Kidney glomerular epithelial cell (primary cell): ENCODE data around the gene FAM32A.
A peak's percentile ranks its signal among the peaks of the same experiment; 100 is the strongest.
"Not testable (repeated sequence)": the region's sequence is repeated elsewhere in the genome, so short reads cannot be mapped to it uniquely, and the experiment has no call there.

ENCODE experiments used
- DNase-seq: peaks from one replicate; lab custom pipeline; 2025; lab: John Stamatoyannopoulos, UW

FAM32A gene

GRCh38 chr19:16164222-16164890 is 20.9 kb upstream of the FAM32A start:
- no peak for DNase-seq

GRCh38 chr19:16166417-16166816 is 18.8 kb upstream of the FAM32A start:
- DNase-seq = no peak

DNA sequence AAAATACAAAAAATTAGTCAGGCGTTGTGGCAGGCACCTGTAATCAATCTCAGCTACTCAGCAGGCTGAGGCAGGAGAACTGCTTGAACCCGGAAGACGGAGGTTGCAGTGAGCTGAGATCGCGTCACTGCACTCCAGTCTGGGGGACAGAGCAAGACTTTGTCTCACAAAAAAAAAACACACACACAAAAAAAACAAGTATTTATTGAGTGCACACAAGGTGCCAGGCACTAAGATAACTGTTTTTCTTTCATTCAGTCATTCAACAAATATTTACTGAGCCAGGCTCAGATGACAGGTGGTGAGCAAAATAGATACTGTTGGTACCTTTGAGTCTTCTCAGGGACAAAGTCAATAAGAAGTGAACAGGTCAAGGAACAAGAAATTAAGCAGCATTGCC is 18.2 kb upstream of the FAM32A start:
- DNase-seq = no peak

GRCh38 chr19:16168465-16169081 is 16.6 kb upstream of the FAM32A start:
- DNase-seq = no peak

DNA sequence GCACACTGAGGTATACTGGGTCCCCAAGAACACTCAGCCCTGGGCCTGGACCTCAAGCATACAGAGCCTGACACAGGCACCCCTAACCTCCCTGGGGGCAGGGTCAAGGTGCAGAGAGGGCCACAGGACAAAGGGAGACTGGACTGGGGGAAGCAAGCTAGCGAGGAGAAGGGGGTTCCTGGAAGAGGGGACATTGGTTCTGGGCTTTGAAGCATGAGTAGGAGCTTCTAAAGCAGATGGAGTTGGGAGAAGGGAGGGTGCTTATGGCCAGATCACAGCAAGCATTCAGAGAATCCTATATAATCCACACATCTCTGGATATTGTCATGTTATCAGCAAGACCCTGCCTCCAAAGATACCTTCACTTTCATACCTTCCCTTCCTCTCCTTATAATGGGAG is 15.1 kb upstream of the FAM32A start:
- no peak for DNase-seq

GRCh38 chr19:16175954-16176353 is 9.3 kb upstream of the FAM32A start:
- no peak for DNase-seq

DNA sequence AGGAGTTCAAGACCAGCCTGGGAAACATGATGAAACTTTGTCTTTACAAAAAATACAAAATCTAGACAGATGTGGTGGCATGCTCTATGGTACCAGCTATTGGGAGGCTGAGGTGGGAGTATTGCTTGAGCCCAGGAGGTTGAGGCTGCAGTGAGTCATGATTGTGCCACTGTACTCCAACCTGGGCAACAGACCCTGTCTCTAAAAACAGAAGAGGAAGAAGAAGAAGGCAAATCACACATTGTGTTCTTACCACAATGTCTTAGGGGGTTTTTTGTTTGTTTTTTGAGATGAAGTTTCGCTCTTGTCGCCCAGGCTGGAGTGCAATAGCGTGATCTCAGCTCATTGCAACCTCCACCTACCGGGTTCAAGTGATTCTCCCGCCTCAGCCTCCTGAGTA is 6.3 kb upstream of the FAM32A start:
- not testable (repeated sequence) for DNase-seq

- DNase-seq = no peak
Observed at GRCh38 chr19:16180611-16181010, 4.6 kb upstream of the FAM32A start.

DNA sequence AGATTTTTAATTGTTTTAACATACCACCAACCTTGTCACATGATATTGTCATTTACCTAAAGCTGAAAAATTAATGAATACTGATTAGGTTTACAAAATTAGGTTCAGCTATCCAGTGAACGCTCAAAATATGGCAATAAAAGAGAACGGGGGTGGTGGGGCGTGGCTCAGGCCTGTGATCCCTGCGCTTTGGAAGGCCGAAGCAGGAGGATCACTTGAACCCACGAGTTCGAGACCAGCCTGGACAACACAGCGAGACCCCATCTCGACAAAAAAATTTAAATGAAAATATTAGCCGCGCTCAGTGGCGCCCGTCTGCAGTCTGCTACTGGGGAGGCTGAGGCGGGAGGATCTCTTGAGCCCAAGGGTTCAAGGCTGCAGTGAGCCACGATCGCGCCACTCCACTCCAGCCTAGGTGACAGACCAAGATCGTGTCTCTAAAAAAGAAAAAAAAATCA is 516 bp upstream of the FAM32A start:
- no peak for DNase-seq

- DNase-seq = no peak
Observed at GRCh38 chr19:16185768-16186123, 536 bp downstream of the FAM32A start.

DNA sequence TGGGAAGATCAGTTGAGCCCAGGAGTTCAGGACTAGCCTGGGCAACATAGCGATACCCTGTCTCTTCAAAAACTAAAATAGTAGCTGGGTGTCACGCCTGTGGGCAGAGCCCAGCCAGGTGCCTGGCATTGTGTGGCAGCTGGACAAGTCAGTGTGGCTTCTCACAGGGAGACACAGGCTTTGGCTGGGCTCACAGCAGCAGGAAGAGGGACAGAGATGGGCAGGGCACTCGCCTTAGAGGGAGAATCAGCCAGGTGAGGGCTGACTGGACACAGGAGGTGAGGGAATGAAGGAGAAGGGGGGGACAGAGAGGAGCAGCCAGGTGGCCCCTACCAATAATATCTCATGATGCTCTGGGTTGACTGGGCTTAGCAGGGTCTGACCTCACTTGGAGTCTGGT is 3.3 kb downstream of the FAM32A start:
- DNase-seq = no peak

GRCh38 chr19:16190198-16190597 is 5.0 kb downstream of the FAM32A start:
- DNase-seq = no peak

- no peak for DNase-seq
Observed at GRCh38 chr19:16190736-16191135, 5.5 kb downstream of the FAM32A start.

GRCh38 chr19:16191216-16191908 is 6.2 kb downstream of the FAM32A start:
- DNase-seq = no peak

DNA sequence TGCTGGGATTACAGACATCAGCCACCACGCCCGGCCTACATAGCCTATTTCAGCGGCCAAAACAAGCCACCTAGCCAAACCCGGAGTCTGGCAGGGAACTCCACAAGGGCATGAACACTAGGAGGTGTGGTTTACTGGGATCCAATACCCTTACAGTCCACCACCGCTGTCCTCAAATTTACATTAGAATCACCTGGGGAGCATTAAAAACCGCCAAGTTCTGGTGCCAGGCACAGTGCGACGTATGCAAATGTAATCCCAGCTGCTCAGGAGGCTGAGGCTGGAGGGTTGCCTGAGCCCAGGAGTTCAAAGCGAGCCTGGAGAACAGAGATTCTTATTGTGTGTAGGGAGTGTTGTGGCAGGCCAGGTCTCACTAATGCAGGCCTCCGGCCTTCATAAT is 8.3 kb downstream of the FAM32A start:
- no peak for DNase-seq

GRCh38 chr19:16197188-16197621 is 12.0 kb downstream of the FAM32A start:
- DNase-seq = no peak

GRCh38 chr19:16197622-16198369 is 12.6 kb downstream of the FAM32A start, which contains the start of gene AP1M1:
TSS of gene AP1M1 (plus strand) at chr19:16197911. CDS start at chr19:16198027, 116 bp downstream.
- DNase-seq = peak; percentile 96

DNA sequence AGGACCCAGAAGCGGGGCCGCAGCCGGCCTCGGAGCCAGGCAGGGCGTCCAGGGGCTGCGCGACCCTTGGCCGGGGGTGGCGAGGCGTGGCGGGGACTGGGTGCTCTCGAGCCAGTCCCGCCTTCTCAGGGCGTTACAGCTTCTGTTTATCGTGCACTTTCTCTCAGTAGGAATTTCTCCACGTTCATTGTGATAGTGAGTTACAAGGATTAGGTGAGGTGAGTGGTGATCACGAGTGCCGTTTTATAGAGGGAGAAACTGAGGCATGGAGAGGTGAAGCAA is 13.1 kb downstream of the FAM32A start:
- no peak for DNase-seq

GRCh38 chr19:16199275-16199932 is 14.2 kb downstream of the FAM32A start:
- DNase-seq = no peak

- no peak for DNase-seq
Observed at GRCh38 chr19:16200038-16201010, 15.1 kb downstream of the FAM32A start.

DNA sequence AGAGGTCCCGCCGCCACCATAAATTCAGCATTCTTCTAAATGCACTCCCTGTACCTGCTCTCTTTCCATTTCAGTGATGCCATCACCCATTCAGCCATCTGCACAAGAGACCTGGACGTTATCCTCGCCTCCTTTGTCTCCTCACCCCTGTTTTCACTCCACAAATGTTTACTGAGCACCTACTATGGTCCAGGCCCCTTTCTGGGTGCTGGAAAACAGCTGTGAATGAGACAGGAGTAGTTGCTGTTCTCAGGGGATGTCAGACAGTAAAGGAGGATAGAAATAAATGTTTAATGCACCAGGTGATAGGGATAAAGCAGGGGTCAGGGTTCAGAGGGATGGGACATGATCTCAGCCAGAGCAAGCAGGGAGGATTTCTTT is 15.8 kb downstream of the FAM32A start:
- no peak for DNase-seq
